ENCODE data around the gene NBPF26. TPM values are rescaled to one million over a fixed set of nuclear protein-coding genes. Genes with fewer than 3 reads are reported as not detected.
A peak's percentile ranks its signal among the peaks of the same experiment; 100 is the strongest.
"Not testable (repeated sequence)": the region's sequence is repeated elsewhere in the genome, so short reads cannot be mapped to it uniquely, and the experiment has no call there.

NBPF26 gene
- total RNA-seq, result 10 to 100 TPM in 4 of 9 donors, 1 to 10 TPM in 5; 3.5 to 35.9 (median 7.5) TPM
- 1 to 10 TPM; 4.1 to 4.7 TPM for polyA plus RNA-seq
- long read RNA-seq, donor 1, partial matches to known transcripts, result 2 of 2 reads
- long read RNA-seq, donor 1, other reads (novel, unspliced or antisense), result 0 of 2 reads
- long read RNA-seq, donor 2, partial matches to known transcripts, result 3 of 12 reads
- long read RNA-seq, donor 2, other reads (novel, unspliced or antisense), result 9 of 12 reads
- long read RNA-seq, donor 3, partial matches to known transcripts, result 4 of 9 reads
- long read RNA-seq, donor 3, other reads (novel, unspliced or antisense), result 5 of 9 reads

DNA sequence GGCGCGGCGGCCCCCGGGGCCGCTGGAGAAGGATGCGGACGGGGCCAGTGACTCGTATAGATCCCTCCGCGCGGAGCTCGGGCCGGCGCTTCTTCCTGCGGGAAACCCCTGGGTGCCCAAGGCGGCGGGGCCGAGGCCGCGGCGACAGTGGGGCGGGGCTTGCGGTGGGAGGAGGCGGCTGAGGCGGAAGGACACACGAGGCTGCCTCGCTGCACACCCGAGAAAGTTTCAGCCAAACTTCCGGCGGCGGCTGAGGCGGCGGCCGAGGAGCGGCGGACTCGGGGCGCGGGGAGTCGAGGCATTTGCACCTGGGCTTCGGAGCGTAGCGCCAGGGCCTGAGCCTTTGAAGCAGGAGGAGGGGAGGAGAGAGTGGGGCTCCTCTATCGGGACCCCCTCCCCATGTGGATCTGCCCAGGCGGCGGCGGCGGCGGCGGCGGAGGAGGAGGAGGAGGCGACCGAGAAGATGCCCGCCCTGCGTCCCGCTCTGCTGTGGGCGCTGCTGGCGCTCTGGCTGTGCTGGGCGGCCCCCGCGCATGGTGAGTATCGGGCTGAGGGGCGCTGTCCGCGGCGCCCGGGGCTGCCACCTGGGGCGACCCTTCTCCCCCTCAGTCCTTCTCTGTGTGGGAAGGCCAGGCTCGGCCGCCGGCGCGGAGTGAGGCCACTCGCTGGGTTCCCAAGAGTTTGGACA lies at the start of gene NBPF26:
NBPF26 (plus strand) TSS at position 231 of the 688 bp plus-strand sequence.
- H3K9me3 ChIP-seq; intact Hi-C loops (cut with DNase I); H3K27me3 ChIP-seq; H3K4me1 ChIP-seq; H3K36me3 ChIP-seq: not testable (repeated sequence)
- peak within 1 kb of the TSS in 10 of 12 donors; percentile 27 to 87 (median 76) for H3K27ac ChIP-seq
- ATAC-seq (peak; percentile 51 to 98 (median 93)), DNase-seq (peak; percentile 62 to 92 (median 87))
- peak within 1 kb of the TSS in 11 of 12 donors; percentile 49 to 93 (median 70) for H3K4me3 ChIP-seq
- 0% methylated on average over 2 to 58 of the region's 74 CpGs; no CpG with 5 or more reads in 2 of the 4 donors for WGBS, 4 donors

DNA sequence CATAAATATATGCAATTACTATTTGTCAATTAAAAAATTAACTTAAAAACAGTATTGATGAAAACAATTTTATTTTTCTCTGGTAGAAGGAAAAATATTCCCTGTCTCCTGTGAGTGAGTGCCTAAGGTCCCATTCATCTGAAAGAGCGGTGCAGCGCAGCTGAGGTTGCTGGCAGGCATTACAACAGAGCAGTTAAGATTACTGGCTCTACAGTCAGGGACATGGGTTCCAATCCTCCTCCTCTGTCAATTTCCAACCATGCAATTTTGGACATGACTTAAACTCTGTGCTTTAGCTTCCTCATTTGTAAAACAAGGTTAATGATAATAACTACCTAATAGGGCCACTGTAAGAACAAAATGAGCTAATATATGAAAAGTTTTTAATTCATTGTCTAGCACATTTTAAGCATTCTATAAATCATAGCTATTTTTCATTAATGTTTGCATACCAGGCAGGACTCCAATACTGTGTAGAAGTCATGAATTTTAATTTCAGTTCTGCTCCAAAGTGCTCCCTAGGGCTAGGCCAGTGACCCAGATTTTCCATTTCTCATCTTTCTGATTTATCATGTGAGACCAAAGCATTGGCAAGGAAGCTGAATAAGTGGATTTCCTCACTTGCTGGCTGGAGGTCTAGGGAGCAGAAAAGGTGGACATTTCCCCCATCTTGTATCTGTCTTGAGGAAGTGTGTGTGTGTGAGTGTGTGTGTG lies 43.5 kb upstream of the NBPF26 start:
- ATAC-seq, result peak; percentile 34 to 83 (median 58)
- H3K4me1 ChIP-seq; H3K27ac ChIP-seq; DNase-seq; H3K4me3 ChIP-seq; H3K27me3 ChIP-seq; H3K36me3 ChIP-seq; intact Hi-C loops (cut with DNase I); H3K9me3 ChIP-seq: not testable (repeated sequence)
- WGBS, 4 donors, result 83% methylated on average over 2 of the region's 2 CpGs; no CpG with 5 or more reads in 3 of the 4 donors

DNA sequence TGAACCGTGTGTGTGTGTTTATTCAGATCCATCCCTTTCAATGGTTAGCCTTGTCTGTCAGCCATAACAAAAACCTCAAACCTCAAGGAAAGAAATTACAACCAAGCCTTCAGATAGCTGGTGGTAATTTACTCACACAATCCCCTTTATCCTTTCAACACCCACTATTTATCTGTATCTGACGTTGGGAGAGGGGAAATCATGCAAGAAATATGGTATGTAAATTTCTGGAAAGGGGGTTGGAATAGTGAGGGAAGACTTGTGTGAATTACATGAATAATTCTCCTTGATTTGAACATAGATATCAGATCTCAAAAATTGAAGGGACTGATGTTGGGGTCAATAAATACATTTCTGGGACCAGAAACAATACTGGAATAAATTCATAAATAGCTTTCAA lies 42.8 kb upstream of the NBPF26 start:
- H3K4me3 ChIP-seq; ATAC-seq; H3K27ac ChIP-seq; H3K27me3 ChIP-seq; intact Hi-C loops (cut with DNase I); H3K36me3 ChIP-seq; H3K9me3 ChIP-seq; H3K4me1 ChIP-seq; DNase-seq: not testable (repeated sequence)
- WGBS, 4 donors, result 27 to 48% (median 44%) methylated on average over 2 of the region's 2 CpGs; no CpG with 5 or more reads in 1 of the 4 donors

DNA sequence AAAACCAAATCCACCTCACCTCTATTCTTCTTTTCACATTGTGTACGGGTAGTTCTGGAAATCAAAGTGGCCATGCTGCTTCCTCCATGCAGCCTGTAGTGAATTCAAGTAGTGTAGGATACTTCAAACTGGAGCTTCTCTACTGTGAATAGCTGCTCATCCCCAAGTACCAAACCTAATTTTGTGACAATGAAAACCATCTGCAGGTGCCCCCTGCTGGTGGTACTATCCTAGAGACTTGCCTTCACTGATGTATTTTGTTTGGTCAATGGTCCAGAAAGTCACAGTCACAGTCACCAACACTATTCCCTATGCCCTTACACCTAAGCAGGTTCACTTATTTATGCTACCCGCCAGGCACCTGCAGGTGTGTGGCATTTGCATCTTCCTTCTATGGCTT lies 39.3 kb upstream of the NBPF26 start:
- 37 to 57% (median 40%) methylated on average over 1 of the region's 2 CpGs; no CpG with 5 or more reads in 1 of the 4 donors for WGBS, 4 donors
- peak; percentile 55 to 83 (median 79) for ATAC-seq
- intact Hi-C loops (cut with DNase I), result not testable (repeated sequence)

DNA sequence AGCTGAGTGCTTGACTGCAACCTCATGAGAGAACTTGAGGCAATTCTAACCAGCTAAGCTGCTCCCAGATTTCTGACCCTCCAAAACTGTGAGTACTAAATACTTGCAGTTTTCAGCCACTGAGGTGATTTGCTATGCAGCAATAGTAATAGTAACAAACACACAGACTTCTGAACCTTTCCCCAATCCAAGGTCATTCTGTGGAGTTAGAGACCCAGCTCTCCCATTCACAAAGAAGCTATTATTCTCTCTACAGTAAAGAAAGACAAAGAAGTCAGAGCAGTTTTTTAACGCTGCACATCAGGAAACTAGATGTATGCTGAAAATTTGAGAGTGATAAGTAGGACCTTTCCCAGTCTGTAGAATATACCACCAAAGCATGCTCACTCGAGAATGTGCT lies 38.1 kb upstream of the NBPF26 start:
- no CpG with 5 or more reads among the region's 2 CpGs for WGBS, 4 donors
- intact Hi-C loops (cut with DNase I), result not testable (repeated sequence)

More for the DNA sequence above, 39.3 kb upstream of the NBPF26 start:
- not testable (repeated sequence) for H3K4me1 ChIP-seq, DNase-seq, H3K9me3 ChIP-seq, H3K36me3 ChIP-seq, H3K27ac ChIP-seq, H3K4me3 ChIP-seq, H3K27me3 ChIP-seq

DNA sequence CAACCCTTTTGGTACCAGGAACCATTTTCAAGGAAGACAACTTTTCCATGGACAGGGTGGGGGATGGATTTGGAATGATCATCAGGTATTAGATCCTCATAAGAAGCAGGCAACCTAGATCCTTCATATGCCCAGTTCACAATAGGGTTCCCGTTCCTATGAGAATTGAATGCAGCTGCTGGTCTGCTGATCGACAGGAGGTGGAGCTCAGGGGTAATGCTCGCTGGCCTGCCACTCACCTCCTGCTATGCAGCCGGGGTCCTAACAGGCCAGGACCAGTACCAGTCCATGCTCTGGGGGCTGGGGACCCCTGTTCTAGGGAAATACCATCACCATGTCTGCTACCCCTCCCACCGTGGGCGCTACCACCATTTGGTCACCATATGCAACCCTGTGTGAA lies 36.5 kb upstream of the NBPF26 start:
- WGBS, 4 donors, result no CpG with 5 or more reads among the region's 6 CpGs
- H3K4me1 ChIP-seq; H3K27me3 ChIP-seq; H3K4me3 ChIP-seq; H3K9me3 ChIP-seq; DNase-seq; H3K36me3 ChIP-seq; H3K27ac ChIP-seq; intact Hi-C loops (cut with DNase I): not testable (repeated sequence)
- ATAC-seq, result peak in 1 of 4 donors; percentile 11

More for the DNA sequence above, 38.1 kb upstream of the NBPF26 start:
- H3K36me3 ChIP-seq, H3K27ac ChIP-seq, H3K27me3 ChIP-seq, H3K4me3 ChIP-seq, H3K4me1 ChIP-seq, H3K9me3 ChIP-seq, DNase-seq, ATAC-seq: not testable (repeated sequence)

DNA sequence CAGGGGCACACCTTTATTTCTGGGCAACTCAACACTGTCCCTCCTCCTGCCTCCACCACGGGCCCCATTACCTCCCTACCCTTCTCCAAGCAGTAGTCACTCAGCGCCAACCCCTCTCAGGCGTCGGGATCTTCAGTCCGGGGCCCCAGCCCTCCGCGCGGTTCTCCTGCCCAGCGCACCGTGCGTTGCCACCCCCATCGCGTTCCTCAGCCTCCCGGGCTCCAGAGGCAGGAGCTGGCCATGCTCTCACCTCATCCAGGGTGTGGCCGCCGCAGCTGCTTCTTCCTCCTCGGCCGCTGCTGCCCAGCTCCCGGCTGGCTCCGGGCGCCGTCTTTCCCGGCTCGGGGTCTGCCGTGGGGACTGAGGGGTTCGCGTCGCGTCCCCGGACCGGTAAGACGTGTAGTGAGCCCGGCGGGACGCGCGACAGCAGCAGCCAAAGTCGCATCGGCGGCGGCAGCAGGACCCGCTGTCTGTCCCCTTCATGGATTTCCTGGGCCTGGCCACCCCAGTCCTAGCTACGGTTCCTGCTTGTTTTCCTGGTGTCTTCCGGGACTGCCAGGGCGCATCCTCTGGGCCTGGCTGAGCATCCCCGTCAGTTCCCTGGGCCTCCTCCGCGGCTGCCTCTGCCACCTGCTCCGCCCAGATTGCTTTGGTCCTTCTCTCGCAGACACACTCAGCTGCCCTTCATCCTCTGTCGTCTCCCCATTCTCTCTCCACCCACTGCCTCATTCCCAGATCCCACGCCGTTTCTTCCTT lies 22.8 kb upstream of the NBPF26 start:
- H3K27ac ChIP-seq; H3K27me3 ChIP-seq; intact Hi-C loops (cut with DNase I); H3K36me3 ChIP-seq; H3K9me3 ChIP-seq; H3K4me1 ChIP-seq: not testable (repeated sequence)
- peak in 1 of 5 donors; percentile 14 for DNase-seq
- peak overlapping the region in 8 of 12 donors; percentile 34 to 50 (median 42) for H3K4me3 ChIP-seq
- WGBS, 4 donors, result 4 to 20% (median 16%) methylated on average over 10 to 14 of the region's 53 CpGs; no CpG with 5 or more reads in 1 of the 4 donors
- peak in 2 of 4 donors; percentile 38 to 68 for ATAC-seq

DNA sequence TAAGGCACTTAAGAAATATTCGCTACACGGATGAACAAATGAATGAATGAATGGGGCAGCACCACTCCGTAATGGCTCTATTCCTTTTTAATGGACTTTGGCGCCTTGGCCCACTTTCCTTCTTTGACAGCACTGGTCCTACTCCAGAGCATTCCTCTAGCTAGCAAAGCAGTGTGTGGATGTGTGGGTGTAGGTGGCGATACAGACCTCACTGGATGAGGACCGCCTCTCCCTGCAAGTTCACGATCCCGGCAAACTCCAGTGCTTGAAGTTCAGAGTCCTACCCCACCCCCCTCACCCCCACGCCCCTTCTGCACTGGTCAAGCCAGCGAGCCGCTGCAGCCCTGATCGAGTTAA lies 409 bp upstream of the NBPF26 start:
- ATAC-seq, result peak in 1 of 4 donors; percentile 62
- intact Hi-C loops (cut with DNase I); DNase-seq; H3K27ac ChIP-seq; H3K9me3 ChIP-seq; H3K4me1 ChIP-seq; H3K36me3 ChIP-seq; H3K27me3 ChIP-seq: not testable (repeated sequence)
- peak overlapping the region in 8 of 12 donors; percentile 15 to 93 (median 74) for H3K4me3 ChIP-seq
- 9% methylated on average over 7 of the region's 12 CpGs; no CpG with 5 or more reads in 3 of the 4 donors for WGBS, 4 donors

DNA sequence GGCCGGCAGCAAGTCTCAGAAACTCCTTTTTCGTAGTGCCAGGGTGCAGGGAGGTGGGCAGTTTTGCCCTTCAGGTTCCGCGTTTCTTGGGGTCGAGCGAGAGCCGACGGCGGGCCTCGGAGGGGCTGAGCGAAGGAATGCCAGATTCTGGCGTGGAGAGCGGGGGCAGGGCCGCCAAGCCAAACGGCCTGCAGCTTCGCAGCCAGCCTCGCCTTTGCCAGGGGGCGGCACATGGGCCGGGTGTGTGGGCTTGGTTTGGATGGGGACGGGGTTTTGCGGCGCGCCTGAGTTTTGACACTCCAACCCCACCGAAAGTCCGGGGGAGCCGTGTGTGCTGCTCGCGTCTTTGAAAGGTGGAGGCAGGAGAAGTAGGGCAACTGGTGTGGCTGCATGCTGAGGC lies 762 bp downstream of the NBPF26 start:
- ATAC-seq; intact Hi-C loops (cut with DNase I); H3K4me1 ChIP-seq; H3K27me3 ChIP-seq; H3K36me3 ChIP-seq; H3K9me3 ChIP-seq: not testable (repeated sequence)
- Histone ChIP-seq H3K27ac (peak overlapping the region in 9 of 12 donors; percentile 27 to 87 (median 77)), H3K4me3 (peak overlapping the region in 11 of 12 donors; percentile 49 to 93 (median 70))
- WGBS, 4 donors, result 0 to 1% (median 0%) methylated on average over 6 to 16 of the region's 28 CpGs; no CpG with 5 or more reads in 1 of the 4 donors
- DNase-seq, result peak in 2 of 5 donors; percentile 20 to 54

DNA sequence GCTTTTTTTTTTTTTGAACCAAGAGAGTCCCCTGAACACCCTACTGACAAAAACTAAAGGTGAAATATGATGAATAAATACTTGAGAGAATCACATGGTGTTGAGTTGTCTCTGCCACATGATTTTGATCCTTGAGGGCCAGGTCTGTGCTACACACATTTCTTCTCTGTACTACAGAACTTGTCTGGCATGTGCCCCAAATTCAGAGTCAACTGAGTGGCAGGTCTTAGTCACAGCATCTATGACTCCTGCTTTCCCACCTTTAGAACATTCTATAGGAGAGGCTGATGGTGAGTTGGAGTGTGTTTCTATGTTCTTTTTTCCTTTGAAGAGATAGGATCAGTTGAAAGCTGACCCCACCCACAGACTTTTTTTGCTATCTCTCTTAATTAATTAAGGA lies 5.1 kb downstream of the NBPF26 start:
- intact Hi-C loops (cut with DNase I); ATAC-seq: not testable (repeated sequence)

More for the DNA sequence above, 5.1 kb downstream of the NBPF26 start:
- peak in 1 of 5 donors; percentile 9 for DNase-seq
- not testable (repeated sequence) for H3K36me3 ChIP-seq, H3K27me3 ChIP-seq, H3K9me3 ChIP-seq, H3K27ac ChIP-seq, H3K4me3 ChIP-seq, H3K4me1 ChIP-seq

All from heart left ventricle (tissue), 16 donors.